ENCODE data around the gene TNFRSF8.
A peak's percentile ranks its signal among the peaks of the same experiment; 100 is the strongest.

TNFRSF8 gene

DNA sequence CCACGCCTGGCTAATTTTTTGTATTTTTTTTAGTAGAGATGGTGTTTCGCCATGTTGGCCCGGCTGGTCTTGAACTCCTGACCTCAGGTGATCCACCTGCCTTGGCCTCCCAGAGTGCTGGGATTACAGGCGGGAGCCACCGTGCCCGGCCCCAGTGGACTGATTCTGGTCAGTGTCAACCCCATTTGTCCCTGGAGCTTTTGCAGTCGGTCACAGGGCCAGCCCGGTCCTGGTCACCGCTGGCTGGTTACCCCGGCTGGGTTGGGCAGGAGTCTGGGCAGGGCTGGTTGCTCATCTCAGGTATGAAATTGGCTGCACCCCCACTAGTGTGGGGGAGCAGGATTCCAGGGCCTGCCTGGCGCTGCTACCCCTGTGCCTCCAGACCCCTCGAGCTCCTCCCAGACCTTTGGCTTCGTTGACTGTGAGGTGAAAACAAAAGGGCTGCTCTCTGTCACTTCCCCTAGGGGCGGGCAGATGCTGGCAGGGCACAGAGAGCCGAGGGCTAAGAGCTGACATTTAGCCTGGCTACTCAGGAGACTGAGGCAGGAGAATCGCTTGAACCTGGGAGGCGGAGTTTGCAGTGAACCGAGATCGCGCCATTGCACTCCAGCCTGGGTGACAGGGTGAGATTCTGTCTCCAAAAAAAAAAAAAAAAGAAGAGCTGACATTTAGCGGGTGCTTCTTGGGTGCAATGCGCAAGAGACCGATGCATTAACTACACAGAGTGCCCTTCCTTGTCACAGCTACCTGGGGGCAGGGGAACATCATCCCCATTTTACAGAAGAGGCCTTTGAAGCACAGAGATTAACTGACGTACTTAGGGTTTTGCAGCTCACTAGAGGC lies 114.3 kb downstream of the TNFRSF8 start:
- H3K27me3 ChIP-seq (replicated peaks; ENCODE audit: control insufficient read depth, insufficient read depth, low read length) = no peaks in the 10 kb centered on the region
- no peaks in the 10 kb centered on the region for H3K36me3 ChIP-seq (ENCODE audit: control insufficient read depth, insufficient read depth, low read length, severe bottlenecking)
- no peak for DNase-seq (ENCODE audit: low read depth)
- H3K4me1 ChIP-seq (ENCODE audit: control insufficient read depth, insufficient read depth, low read length) = peaks cover 24% of the 10 kb centered on the region
- H3K9ac ChIP-seq (ENCODE audit: low read length) = no peak overlapping the region
- no peaks in the 10 kb centered on the region for H3K9me3 ChIP-seq (ENCODE audit: control insufficient read depth, low read length)
- H3K4me3 ChIP-seq (ENCODE audit: low read length) = no peak overlapping the region

DNA sequence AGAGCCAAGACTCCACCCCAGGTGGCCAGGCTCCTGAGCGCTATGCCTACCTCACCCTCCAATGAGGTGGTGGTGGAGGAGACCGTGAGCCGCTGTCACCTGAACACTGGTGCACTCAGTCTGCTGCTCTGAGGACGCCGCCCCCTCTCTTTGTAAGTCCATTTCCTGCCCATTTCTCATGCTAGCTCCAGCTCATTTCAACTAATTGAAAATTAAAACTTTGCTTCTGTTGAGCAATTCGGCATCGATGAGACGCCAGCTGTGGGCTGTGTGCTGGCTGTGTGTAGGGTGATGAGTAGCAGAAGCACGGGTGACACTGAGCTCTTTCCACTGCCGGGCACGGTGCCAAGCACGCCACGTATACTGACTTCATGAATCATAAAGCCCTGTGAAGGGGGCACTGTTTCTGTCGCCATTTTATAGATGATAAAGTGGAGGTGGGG lies 114.9 kb downstream of the TNFRSF8 start:
- no peak overlapping the region for H3K4me3 ChIP-seq (ENCODE audit: low read length)
- H3K9me3 ChIP-seq (ENCODE audit: control insufficient read depth, low read length) = no peaks in the 10 kb centered on the region
- peaks cover 24% of the 10 kb centered on the region for H3K4me1 ChIP-seq (ENCODE audit: control insufficient read depth, insufficient read depth, low read length)
- DNase-seq (ENCODE audit: low read depth) = peak; percentile 81
- H3K36me3 ChIP-seq (ENCODE audit: control insufficient read depth, insufficient read depth, low read length, severe bottlenecking) = no peaks in the 10 kb centered on the region
- H3K27me3 ChIP-seq (replicated peaks; ENCODE audit: control insufficient read depth, insufficient read depth, low read length) = no peaks in the 10 kb centered on the region
- no peak overlapping the region for H3K9ac ChIP-seq (ENCODE audit: low read length)

DNA sequence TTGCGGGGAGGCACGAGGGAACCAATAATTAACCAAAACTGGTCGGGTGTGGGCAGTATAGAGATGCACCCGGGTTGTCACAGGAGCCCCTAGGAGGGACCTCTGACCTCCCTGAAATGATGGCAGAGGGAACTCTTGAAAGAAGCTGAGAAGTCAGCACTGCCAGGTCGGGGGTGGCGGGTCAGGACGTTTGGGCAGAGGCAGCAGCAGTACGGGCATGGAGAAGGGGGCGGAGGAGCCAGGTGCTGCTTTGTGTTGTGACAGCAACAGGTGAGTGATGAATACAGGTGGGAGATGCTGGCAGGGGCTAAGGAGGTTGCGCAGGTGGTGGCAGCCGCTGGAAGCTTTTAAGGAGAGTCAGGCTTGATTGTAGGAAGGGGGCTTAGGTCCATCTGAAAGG lies 115.4 kb downstream of the TNFRSF8 start:
- peaks cover 24% of the 10 kb centered on the region for H3K4me1 ChIP-seq (ENCODE audit: control insufficient read depth, insufficient read depth, low read length)
- no peaks in the 10 kb centered on the region for H3K9me3 ChIP-seq (ENCODE audit: control insufficient read depth, low read length)
- no peaks in the 10 kb centered on the region for H3K36me3 ChIP-seq (ENCODE audit: control insufficient read depth, insufficient read depth, low read length, severe bottlenecking)
- H3K4me3 ChIP-seq (ENCODE audit: low read length) = no peak overlapping the region
- no peak for DNase-seq (ENCODE audit: low read depth)
- no peak overlapping the region for H3K9ac ChIP-seq (ENCODE audit: low read length)
- no peaks in the 10 kb centered on the region for H3K27me3 ChIP-seq (replicated peaks; ENCODE audit: control insufficient read depth, insufficient read depth, low read length)

DNA sequence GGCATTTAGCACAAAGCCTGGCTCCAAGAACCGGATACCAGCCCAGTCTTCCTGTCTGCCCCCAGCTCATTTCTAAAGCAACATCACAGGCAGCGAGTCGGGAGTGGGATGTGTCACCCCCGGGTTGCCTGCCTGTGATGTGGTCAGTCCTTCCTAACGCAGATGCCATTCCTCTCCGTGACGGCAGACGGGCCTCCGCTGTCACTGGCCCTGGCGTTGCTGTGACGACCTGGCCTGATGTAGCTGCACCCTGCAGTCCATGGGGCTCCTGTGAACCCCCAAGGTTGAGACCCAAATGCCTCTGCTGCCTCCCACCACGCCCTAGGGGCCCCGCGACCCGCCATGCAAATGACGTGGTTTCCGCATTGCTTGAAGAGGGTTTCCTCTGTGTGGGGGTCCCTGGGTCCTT lies 116.0 kb downstream of the TNFRSF8 start:
- Histone ChIP-seq H3K9ac (ENCODE audit: low read length) (no peak overlapping the region), H3K4me1 (ENCODE audit: control insufficient read depth, insufficient read depth, low read length) (peaks cover 30% of the 10 kb centered on the region), H3K4me3 (ENCODE audit: low read length) (no peak overlapping the region), H3K27me3 (replicated peaks; ENCODE audit: control insufficient read depth, insufficient read depth, low read length) (no peaks in the 10 kb centered on the region), H3K36me3 (ENCODE audit: control insufficient read depth, insufficient read depth, low read length, severe bottlenecking) (no peaks in the 10 kb centered on the region), H3K9me3 (ENCODE audit: control insufficient read depth, low read length) (no peaks in the 10 kb centered on the region)
- DNase-seq (ENCODE audit: low read depth) = peak; percentile 59

DNA sequence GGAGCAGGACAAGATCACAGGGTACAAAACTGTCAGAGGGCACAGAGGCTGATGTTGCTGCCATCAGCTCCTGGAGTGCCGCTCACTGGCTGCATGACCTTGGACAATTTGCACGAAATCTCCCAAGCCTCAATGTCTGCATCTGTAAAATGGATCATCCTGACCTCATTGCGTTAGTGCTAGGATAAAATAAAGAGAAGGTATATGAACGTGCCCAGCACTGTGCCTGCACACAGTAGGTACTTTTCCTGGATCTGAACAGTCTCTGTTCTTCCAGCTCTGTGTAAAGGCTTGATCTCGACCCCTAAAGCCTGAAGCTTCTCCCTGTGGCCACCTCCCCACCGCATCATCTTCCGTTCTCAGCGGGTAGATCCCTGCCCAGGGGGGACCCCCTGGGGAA lies 116.6 kb downstream of the TNFRSF8 start:
- Histone ChIP-seq H3K36me3 (ENCODE audit: control insufficient read depth, insufficient read depth, low read length, severe bottlenecking) (no peaks in the 10 kb centered on the region), H3K9ac (ENCODE audit: low read length) (no peak overlapping the region), H3K4me1 (ENCODE audit: control insufficient read depth, insufficient read depth, low read length) (peaks cover 34% of the 10 kb centered on the region), H3K4me3 (ENCODE audit: low read length) (no peak overlapping the region), H3K27me3 (replicated peaks; ENCODE audit: control insufficient read depth, insufficient read depth, low read length) (no peaks in the 10 kb centered on the region), H3K9me3 (ENCODE audit: control insufficient read depth, low read length) (no peaks in the 10 kb centered on the region)
- no peak for DNase-seq (ENCODE audit: low read depth)

DNA sequence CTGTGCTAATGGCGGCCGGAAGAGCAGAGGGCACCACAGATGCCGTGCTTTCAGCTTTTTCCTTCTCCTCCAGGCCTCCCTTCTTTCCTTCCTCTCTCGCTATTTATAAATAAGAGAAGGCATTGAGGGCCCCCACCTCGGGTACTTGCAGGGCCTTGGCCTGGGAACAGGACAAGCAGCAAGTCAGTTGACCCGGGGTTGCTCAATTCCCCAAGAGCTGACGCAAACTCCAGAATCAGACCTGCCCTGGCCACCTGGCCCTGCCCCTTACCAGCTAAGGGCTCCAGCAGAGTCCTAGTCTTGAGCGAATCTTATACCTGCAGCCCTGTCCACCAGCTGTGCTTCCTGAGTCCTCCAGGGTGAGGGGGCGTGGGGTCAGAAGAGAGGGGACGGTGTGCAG lies 117.2 kb downstream of the TNFRSF8 start:
- Histone ChIP-seq H3K9me3 (ENCODE audit: control insufficient read depth, low read length) (no peaks in the 10 kb centered on the region), H3K4me1 (ENCODE audit: control insufficient read depth, insufficient read depth, low read length) (peaks cover 38% of the 10 kb centered on the region), H3K9ac (ENCODE audit: low read length) (no peak overlapping the region), H3K4me3 (ENCODE audit: low read length) (no peak overlapping the region), H3K27me3 (replicated peaks; ENCODE audit: control insufficient read depth, insufficient read depth, low read length) (no peaks in the 10 kb centered on the region), H3K36me3 (ENCODE audit: control insufficient read depth, insufficient read depth, low read length, severe bottlenecking) (no peaks in the 10 kb centered on the region)
- DNase-seq (ENCODE audit: low read depth) = no peak

DNA sequence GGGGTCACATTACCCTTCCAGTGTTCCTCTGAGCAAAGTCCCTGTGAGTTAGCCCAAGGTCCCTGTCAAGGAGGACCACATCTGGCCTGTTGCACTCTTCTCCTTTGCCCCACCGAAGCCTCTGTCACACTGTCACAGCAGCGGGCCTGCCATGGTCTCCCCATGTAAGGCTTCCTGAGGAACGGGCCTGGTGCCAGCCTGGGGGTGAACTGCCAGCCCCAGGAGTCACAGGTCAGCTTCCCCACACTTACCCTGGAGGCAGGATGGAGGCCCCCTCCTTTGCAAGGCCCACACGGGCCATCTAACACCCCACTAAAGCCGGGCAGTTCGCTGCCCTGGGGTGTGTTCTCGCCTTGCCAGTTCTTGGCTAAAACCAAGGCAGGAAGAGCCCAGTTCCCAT lies 117.8 kb downstream of the TNFRSF8 start:
- no peaks in the 10 kb centered on the region for H3K9me3 ChIP-seq (ENCODE audit: control insufficient read depth, low read length)
- no peaks in the 10 kb centered on the region for H3K36me3 ChIP-seq (ENCODE audit: control insufficient read depth, insufficient read depth, low read length, severe bottlenecking)
- H3K4me3 ChIP-seq (ENCODE audit: low read length) = no peak overlapping the region
- H3K9ac ChIP-seq (ENCODE audit: low read length) = no peak overlapping the region
- no peaks in the 10 kb centered on the region for H3K27me3 ChIP-seq (replicated peaks; ENCODE audit: control insufficient read depth, insufficient read depth, low read length)
- H3K4me1 ChIP-seq (ENCODE audit: control insufficient read depth, insufficient read depth, low read length) = peaks cover 44% of the 10 kb centered on the region
- no peak for DNase-seq (ENCODE audit: low read depth)

DNA sequence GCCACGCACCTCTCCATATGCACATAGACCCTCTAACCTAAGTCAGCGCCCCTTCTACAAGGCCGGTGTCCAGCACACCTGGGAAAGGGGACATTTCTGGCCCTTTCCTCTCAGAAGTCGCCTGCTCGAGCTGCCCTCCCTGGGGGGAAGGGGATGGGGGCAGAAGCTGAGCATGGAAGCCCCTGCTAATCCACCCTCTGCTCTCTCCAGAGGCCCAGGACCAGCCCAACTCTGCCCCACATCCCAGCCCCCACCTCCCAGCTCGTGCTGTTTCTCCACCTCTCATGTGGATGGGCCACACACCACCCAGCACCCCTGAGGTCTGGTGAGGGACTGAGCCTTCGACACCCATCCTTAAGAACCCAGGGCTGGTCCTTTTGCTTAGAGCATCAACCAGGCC lies 118.5 kb downstream of the TNFRSF8 start:
- Histone ChIP-seq H3K9me3 (ENCODE audit: control insufficient read depth, low read length) (no peaks in the 10 kb centered on the region), H3K4me3 (ENCODE audit: low read length) (no peak overlapping the region), H3K4me1 (ENCODE audit: control insufficient read depth, insufficient read depth, low read length) (peaks cover 51% of the 10 kb centered on the region), H3K27me3 (replicated peaks; ENCODE audit: control insufficient read depth, insufficient read depth, low read length) (no peaks in the 10 kb centered on the region), H3K9ac (ENCODE audit: low read length) (no peak overlapping the region), H3K36me3 (ENCODE audit: control insufficient read depth, insufficient read depth, low read length, severe bottlenecking) (no peaks in the 10 kb centered on the region)
- no peak for DNase-seq (ENCODE audit: low read depth)

DNA sequence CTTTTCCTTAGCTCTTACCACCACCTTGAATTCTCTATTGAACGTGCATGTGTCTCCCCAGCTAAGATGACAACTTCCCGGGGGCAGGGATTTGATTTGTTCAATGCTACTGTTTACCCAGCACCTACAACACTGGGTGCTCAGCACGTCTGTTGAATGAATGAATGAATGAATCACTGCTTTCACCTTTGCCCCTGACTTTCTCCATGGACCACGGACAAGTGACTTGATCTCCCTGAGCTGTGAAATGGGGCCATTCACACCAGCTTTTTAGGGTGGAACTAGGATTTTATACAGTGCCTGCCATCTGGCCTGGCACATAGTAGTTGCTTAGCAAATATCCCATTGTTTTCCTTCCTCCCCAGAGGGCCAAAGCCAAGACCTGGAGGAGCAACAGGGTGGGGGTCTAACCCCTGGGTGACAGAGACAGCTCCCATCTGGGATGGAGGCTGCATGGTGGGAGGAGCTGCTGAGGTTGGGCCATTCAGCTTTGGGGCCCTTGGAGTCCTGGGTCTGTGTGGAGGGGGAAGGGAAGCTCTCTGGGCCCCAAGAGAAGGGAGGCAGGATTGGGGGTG lies 119.4 kb downstream of the TNFRSF8 start:
- no peaks in the 10 kb centered on the region for H3K27me3 ChIP-seq (replicated peaks; ENCODE audit: control insufficient read depth, insufficient read depth, low read length)

DNA sequence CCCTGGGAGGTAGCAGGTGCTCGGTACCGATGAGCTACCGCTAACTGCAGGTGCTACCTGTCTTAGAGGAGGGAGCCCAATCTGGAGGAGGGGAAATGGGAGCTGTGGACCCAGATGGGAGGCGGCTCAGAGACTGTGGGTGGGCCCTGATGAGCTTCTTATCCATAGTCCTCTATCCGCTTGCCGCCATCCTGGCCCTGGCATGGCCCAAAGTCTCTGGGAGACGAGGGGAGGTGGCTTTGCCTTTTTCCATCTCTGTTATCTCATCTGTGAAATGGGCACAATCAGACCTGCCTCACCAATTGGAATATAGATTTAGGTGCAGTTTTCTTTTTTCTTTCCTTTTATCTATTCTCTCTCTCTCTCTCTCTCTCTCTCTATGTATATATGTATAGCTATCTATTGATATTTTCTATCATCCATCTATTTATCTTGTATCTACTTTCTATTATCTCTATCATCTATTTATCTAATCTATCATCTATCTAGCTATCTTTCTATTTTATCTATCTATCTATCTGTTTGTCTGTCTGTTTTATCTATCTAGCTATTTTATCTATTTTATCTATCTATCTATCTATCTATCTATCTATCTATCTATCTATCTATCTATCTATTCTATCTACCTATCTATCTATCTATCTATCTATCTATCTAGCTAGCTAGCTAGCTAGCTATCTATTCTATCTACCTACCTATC lies 120.1 kb downstream of the TNFRSF8 start:
- no peak overlapping the region for H3K4me3 ChIP-seq (ENCODE audit: low read length)
- H3K27me3 ChIP-seq (replicated peaks; ENCODE audit: control insufficient read depth, insufficient read depth, low read length) = no peaks in the 10 kb centered on the region
- H3K9me3 ChIP-seq (ENCODE audit: control insufficient read depth, low read length) = no peaks in the 10 kb centered on the region
- DNase-seq (ENCODE audit: low read depth) = no peak
- H3K9ac ChIP-seq (ENCODE audit: low read length) = peak overlapping the region; percentile 85
- H3K36me3 ChIP-seq (ENCODE audit: control insufficient read depth, insufficient read depth, low read length, severe bottlenecking) = no peaks in the 10 kb centered on the region
- H3K4me1 ChIP-seq (ENCODE audit: control insufficient read depth, insufficient read depth, low read length) = peaks cover 48% of the 10 kb centered on the region

More for the DNA sequence above, 119.4 kb downstream of the TNFRSF8 start:
- Histone ChIP-seq H3K9me3 (ENCODE audit: control insufficient read depth, low read length) (no peaks in the 10 kb centered on the region), H3K9ac (ENCODE audit: low read length) (no peak overlapping the region), H3K4me1 (ENCODE audit: control insufficient read depth, insufficient read depth, low read length) (peaks cover 54% of the 10 kb centered on the region), H3K4me3 (ENCODE audit: low read length) (no peak overlapping the region), H3K36me3 (ENCODE audit: control insufficient read depth, insufficient read depth, low read length, severe bottlenecking) (no peaks in the 10 kb centered on the region)
- no peak for DNase-seq (ENCODE audit: low read depth)

DNA sequence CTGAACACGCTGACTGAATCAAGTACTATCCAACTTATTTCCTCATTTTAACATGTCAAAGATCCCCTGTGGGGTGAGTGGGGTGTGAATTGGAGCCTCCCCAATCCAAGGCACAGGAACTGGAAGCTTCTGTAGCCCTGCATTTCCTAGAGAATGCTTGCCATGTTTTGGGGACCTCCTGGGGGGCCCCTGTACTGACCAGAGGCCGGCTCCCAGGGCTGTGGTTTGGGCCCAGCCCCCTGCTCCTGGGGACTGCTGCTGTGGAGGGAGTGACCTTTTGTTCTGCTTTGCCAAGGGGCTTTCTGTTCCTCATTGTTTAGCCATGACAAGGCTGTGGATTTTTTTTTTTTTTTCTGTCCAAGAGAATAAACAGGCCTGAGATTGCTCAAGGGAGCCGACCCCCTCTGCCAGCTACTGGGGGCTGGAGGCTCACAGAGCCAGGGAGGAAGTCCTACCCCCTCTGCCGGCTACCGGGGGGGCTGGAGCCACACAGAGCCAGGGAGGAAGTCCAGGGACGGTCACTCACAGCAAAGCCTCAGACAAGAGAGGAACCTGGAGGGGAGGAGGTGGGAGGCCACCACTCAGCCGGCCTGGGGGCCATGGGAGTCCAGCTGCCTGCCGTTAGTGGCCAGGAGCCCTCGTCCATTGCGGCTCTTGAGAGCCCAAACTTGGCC lies 121.0 kb downstream of the TNFRSF8 start:
- H3K36me3 ChIP-seq (ENCODE audit: control insufficient read depth, insufficient read depth, low read length, severe bottlenecking) = no peaks in the 10 kb centered on the region
- no peaks in the 10 kb centered on the region for H3K9me3 ChIP-seq (ENCODE audit: control insufficient read depth, low read length)
- peak overlapping the region; percentile 62 for H3K4me3 ChIP-seq (ENCODE audit: low read length)
- H3K4me1 ChIP-seq (ENCODE audit: control insufficient read depth, insufficient read depth, low read length) = peaks cover 51% of the 10 kb centered on the region
- H3K27me3 ChIP-seq (replicated peaks; ENCODE audit: control insufficient read depth, insufficient read depth, low read length) = no peaks in the 10 kb centered on the region
- peak; percentile 88 for DNase-seq (ENCODE audit: low read depth)
- peak overlapping the region; percentile 85 for H3K9ac ChIP-seq (ENCODE audit: low read length)

Data from adipocyte (in vitro differentiated cells).